HG02623 (cell line): ENCODE results near the gene KIF13A.
"Not testable (repeated sequence)": the region's sequence is repeated elsewhere in the genome, so short reads cannot be mapped to it uniquely, and the experiment has no call there.

Experiments
- ATAC-seq: cut with Tn5 transposase; IDR thresholded peaks from one replicate; pipeline ENCODE4 v1.9.1; 2021; ENCODE audit warnings: moderate library complexity; ENCODE audit not compliant: unreplicated experiment

The KIF13A gene

DNA sequence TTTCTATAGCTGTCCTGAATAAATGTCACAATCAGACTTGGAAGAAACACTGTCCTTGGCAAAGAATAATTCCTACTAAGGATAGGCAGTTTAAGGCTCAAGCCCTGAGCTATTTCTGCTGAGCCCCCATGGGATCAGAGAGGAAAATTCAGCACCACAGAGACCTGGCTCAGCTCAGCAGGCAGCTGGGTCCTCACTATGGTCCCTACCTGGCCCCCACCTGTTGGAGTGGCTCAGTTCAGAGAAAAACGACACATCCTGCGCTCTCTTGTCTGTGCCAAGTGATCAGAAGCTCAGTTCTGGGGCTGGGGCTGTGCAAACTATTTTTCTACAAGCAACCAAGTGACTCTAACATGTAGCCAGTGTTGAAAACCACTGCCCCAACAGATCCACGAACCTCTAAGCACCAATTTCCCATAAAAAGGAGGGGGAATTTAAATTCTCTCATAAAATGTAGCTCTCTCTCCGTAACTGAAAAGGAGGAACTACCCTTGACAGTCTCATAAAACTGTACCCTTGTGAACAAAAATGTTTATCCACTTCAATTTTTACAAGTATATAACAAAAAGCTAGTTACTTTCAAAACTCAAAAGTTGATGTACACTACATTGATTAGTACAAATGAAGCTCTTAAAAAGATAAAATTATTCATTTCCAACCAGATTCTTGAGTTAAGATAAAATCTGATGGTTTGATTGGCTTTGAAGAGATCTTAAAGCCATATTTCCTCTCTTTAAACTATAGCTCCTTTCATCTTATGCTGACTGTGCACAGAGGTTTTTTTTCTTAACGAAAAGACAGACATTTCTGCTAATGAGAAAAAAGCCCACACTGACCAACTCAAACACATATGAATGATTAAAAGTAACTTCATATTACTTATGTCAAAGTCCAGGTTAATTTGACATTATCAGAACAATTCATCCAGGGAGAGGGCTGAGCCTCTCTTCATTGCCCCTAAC is 52.0 kb downstream of the KIF13A start:
- no peak for ATAC-seq

DNA sequence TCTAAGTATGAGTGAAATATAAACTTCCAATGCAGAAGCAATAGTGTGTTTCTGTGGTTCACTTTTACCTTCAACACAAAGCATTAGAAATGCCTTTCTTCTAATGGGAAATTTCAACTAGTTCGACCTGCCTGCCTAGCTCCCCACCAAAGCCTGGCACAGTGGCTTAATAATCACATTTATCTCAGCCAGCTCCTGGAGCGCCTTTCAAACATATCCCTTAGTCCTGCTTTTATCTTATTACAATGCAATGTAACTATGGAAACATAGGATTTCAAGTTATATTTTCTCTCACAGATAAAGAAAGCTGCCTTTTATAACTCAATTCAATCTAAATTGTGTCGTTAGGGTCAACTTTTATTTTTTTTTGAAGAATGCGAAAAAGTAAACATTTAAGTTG is 53.7 kb downstream of the KIF13A start:
- no peak for ATAC-seq

DNA sequence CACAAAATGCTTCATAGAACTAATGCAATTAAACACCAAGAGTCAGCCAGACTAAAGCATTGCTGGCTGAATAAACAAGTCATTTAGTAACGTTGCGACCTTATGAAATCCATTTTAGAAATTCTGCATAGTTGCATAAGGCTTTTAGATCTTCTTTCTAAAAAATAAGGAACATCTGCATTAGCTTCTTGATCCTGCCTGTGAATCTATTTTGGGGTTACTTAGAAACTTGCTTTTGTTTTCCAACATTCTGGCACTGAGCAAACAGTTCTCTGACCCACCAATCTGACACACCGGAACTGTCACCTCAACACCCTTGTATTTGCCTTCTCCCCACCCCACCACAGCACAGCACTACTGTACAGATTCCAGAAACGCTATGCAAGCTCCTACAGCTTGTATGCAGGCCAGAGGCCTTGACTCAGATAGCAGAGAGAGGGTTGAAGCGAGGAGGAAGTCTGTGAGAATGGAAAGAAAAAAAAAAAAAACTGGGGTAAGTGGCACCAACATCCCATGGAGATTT is 55.0 kb downstream of the KIF13A start:
- no peak for ATAC-seq

DNA sequence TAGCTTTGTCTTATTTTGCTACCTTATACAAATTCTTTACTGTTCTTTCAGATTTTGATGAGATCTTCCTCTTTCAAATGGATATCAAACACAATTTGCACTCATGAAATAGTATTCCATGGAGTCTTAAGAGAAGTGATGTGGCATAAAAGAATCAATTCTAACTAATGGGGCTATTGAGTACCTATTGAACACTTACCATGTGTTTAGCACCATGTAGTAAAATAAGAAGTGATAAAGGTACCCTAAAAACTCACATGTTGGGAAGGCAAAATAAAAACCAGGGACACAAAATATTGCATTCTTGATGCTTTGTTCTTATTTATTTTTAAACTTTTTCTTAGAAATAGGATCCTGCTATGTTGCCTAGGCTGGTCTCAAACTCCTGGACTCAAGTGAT is 56.2 kb downstream of the KIF13A start:
- no peak for ATAC-seq

DNA sequence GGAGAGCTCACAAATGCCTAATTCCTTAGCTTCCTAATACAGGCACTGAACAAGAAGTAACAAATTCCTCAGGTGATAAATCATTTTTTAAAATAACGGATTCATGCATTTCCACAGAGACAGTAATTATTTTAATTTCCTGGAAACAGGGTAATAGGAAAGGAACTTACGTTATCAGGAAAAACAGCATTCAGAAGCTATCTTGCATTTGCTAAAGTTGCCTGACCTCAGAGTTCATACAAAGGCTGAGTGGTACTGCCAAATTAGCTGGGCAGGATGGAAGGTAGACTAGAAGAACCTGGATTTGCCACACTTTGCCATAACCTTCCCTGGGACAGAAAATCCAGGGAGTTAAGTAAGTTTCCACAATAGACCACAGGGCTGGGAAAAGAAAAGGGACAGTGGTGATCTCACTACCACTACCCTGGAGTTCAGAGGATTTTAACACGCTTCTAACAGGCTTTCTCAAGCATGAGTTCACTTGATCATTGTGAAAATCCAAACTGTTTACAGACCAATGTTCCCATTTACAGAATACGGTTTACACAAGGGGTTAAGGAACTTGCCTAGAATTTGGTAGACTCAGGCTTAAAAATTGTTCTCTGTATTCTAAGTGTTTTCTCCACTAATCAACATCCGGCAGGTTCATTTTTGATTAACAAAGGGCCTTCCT is 57.0 kb downstream of the KIF13A start:
- ATAC-seq: no peak

DNA sequence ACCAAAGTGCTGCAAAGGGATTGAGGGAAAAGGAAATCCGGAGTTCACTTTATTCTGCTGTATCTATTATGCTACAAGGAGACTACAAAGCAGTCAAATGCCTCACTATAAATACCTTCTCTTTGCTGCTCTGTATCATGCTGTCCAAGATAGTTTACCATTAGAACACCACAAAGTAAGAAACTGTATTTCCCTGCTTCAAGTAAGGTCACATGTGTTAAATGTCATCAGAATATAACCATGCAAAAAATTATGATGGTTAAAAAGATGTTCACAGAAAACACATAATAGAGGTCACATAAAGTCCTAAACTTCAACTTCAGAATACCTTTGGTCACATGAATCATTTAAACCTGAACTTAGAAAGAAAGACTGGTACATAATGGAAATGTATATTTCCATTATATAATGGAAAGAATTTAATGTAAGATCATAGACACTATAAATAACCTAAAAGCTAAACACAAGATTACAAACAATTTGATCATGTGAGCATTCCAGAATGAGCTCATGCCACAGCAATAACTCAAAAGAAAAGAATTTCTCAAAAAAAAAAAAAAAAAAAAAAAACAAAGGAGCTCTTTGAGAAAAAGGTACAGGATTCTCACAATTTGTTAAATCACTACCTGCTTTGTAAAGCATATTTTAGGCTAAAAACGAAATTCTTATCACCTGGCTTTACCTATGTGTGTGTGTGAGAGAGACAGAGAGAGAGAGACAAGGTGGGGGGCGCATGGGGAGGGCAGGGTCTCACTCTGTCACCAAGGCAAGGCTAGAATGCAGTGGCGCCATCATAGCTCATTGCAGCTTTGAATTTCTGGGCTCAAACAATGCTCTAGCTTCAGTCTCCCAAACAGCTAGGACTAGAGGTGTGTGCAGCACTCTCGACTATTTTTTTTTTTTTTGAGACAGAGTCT is 58.7 kb downstream of the KIF13A start:
- ATAC-seq: no peak

DNA sequence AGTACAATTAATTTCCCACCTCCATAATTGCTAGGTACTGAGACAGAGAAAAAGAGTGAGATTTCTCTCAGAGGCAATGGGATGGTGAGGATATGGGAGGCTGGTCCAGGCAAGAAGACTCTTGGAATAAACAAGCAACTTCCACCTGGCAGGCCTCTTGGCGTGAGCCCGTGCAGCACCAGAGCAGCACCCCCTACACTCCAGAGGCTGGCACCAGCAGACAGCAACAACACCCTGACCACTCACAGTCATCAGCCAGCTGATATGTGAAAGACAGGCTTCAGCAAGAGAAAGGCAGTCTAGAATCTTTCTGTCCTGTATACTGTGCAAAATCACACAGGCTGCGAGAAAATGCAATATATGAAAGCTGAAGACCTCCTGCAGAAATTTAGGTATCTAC is 59.7 kb downstream of the KIF13A start:
- ATAC-seq: no peak

DNA sequence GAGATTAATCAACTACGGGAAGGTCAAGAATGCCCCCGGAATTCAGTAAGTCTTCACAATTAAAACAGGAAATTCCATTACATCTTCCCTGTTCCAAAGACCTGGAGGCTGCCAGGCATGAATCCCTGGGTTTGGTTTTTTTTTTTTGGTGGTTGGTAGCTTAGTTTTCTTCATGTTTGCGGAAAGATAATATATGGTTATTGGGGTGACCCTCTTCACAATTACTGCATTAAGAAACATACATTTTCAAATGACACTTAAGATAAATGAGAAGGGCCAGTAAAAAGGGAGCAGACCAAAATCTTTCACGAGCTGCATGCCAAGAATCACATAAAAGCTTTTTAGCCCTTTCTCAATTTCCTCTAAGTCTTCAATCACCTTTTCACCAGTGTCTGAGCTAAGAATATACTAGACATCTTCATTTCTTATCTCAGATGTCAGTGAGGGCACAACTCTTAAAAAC is 64.0 kb downstream of the KIF13A start:
- no peak for ATAC-seq

DNA sequence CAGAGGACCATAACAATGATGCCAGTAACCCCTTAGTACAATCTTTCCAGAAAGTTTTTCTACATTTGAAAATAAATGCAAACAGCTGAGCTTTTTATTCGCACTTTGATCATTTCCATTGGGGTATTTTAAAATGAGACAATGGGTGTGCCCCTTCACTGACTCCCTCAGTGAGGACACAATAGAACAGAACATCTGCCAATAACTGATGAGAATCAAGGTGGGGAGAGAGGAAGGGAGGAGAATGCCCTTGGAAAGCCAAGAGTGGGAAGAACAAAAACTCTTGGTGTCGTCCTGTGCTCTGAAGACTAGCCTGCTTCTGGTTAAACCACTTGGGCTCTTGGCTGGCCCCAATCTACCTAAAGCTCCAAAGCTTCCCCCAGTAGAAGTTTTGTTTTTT is 66.0 kb downstream of the KIF13A start:
- no peak for ATAC-seq

DNA sequence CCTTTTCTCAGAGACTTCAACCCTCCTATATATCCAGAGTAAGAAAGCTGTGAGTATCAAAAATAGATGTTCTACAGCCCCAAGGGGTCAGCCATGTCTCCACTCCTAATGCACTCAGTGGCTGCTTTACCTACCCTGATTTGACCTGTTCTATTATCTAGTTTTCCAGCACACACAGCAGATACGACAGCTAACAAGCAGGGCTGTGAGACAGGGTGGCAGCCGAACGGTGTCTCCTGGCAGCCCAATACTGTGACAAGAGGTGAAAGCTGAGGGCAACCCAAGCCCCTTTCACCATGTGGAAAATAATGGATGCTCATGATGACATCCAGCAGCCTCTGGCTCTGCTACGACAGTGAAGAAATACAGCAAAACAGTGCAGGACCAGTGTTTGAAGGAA is 67.9 kb downstream of the KIF13A start:
- ATAC-seq: no peak

DNA sequence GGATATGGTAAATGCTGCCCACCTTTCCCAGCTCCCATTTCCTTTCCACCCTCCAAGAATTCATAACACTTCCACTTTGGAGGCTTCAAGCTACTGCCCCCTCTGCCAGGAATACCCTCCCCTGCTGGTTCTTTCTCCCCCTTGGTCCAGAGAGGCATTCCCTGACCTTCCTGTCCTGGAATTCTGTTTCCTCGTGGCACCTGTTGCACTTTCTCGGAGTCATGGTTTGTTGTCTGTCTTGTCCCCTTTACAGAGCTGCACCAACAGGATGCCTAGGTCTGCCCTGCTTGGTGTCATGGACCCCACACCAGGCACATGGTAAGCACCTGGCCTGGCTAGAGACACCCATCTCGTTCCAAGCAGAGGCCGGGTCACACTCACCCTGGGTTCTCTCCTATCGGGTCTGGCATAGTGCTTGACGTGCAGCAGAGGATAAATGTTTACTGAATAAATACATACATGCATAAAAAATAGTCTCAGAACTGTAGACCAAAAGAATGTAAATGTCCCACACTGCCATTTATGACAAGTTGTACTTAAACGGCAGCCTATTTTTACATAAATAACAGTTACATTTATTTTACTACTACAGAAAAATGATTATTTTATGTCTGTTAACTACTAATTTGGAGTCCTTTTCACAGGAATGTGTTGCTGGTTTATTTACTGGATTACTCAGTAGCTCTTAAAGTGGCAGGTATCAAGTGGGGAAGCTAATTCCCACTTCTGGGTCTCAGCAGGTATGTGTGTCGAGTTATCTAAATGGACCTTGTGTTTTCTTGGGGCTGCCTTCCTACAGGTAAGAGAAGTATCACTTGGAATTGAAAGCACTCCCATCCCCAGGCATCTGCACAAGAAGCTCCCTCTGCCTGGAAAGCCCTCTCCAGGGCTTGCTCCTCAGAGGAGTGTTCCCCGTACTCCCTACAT is 69.3 kb downstream of the KIF13A start:
- ATAC-seq: no peak

DNA sequence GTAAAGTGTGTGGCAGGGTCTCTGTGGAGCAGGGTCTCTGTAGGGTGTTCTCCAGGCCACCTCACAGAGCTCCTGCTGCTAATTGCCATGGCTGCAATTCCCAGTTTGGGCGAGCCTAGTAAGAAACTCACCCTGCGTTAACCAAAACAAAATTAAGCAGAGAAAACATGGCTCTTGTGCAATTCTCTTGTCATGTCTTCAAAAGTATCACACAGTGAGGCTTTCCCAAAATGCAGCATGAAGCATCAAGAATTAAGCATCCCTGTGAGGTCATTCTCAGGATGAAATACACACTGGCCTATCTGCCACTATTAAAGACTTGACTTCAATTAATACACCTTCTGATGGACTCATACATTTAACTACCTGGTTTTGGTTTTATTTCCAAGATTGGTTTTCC is 72.8 kb downstream of the KIF13A start:
- no peak for ATAC-seq

DNA sequence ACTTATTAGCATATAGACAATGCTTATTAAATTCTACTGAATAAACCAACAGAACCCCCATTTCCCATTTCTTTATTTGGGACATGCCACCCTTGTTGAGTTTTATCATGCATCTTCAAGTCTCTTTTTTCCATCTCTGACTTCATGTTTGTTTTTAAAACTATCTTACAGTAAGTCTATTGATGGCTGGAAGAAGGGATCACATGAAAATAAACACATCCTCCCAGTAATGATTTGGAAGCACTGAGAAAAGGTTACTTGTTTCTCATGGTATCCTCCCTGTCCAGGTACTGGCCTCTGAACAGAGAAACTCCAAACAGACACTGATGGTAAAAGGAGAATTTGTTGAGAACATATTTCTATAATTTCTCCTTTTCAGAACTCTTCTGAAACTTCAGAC is 74.9 kb downstream of the KIF13A start:
- no peak for ATAC-seq

DNA sequence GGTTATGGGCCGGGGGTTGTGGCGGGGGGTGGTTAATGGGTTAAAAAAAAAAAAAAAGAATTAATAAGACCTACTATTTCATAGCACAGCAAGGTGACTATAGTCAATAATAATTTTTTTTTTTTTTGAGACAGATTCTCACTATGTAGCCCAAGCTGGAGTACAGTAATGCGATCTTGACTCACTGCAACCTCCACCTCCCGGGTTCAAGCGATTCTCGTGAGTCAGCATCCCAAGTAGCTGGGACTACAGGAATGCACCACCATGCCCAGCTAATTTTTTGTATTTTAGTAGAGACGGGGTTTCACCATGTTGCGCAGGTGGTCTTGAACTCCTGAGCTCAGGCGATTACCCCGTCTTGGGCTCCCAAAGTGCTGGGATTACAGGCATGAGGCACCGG is 75.8 kb downstream of the KIF13A start:
- ATAC-seq: not testable (repeated sequence)

DNA sequence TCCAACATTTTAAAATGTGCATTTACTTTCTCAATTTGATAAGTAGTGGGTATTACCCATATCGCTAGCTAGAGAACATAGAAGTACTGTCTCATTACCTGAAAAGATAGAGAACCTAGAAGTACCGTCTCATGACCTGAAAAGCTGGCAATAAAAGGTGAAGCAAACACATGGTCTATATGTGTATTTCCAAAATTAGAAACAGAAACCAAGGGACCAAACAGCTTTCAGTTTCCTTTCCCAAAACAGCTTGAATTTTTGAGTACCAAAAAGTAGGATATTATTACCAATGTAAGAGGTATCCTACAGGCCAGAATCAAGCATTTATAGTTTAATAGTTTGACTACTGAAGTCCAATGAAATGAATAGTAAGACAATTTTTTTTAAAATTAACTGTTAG is 77.2 kb downstream of the KIF13A start:
- no peak for ATAC-seq

DNA sequence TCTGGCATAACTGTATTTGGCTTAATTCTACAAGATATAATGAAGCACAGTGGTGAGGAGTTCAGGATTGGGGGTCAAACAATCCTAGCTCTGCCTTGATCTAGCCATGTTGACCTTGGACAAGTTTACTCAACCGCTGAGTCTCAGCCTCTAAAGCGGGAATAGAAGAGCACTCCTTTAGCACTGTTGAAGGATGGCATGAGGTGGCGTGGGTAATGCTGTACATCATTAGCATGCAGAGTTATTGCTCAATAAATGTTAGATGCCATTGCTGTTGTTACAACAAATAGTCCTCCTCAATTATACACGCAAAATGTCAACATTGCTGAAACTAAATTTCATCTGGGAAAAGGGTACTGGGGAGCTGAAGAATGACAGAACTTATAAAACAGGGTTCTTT is 78.6 kb downstream of the KIF13A start:
- ATAC-seq: no peak

DNA sequence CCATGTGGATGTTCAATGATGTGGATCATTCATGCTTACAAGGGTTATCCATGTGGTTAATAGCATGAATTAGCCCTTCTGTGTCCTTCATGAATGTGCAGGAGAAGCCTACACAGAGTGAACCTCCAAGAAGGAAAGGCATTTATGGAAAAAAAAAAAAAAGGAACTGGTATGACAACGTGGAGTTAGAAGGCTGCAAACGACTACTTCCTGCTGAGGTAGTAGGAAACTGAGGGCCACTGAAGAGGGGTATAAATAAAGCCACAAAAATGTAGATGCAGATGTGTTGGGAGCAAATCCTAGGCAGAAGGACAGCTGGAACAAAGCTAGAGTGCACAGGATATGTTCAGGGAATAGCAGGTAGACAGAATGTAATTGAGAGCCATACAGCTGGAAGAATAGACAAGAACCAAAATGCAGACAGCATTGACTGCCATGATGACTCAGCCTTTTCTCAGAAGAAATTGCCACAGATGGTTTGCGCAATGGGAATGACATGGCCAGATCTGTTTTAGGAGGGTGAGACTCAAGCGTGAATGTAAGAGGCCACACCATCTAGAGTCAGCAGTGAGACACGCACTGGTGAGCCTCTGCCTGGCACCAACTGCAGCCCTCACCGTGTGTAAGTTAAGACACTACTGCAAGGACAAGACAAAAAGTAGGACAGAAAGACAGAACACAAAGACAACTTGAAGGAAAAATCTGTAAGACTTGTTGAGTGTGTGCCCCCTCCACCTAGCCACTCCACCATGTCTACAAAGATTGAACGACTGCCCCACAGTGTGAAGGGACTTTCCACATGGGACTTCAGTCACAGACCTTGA is 79.8 kb downstream of the KIF13A start:
- no peak for ATAC-seq

DNA sequence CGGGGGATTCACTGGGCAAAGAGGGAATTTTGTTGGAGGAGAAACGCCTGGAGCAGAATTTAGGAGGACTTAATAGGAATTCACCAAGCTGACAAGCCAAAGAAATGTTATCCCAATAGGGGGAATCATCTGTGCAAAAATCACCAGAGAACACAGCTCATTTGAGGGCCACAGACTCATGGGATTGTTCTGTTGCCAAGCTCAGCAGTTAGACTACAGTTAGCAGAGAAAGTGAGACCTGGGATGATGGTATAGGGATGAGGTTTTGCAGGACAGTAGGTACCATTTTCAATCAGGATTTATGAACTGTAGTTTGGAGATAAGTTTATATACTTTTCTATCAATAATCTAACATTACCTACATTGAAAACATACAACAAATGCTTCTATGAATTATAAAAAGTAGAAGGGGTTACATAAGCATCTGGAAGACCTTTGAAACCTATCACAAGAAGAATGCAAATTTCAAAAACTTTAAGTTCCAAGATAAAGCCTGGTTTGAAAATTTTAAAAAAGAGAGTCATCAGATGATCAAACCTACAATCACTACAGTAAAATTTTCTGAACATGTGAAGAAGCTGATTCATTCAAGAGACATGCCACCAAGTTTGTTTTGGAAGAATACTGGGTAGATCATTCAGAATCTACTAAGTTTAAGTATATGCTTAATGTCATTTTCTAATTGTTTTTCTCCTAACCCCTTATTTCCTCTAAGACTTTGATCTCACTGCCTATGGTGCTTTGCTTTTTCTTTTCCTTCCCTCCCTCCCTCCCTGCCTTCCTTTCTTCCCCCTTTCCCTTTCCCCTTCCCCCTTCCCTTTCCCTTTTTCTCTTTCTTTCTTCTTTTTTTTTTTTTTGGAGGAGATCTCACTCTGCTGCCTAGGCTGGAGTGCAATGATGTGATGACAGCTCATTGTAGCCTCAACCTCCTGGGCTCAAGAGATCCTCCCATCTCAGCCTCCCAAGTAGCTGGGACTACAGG is 81.5 kb downstream of the KIF13A start:
- no peak for ATAC-seq
